Mesothelial cell of epicardium (in vitro differentiated cells): ENCODE measurements around the gene NOX3. TPM values are rescaled to one million over a fixed set of nuclear protein-coding genes. Genes with fewer than 3 reads are reported as not detected.

Experiments
- DNase-seq, 2 experiments: peaks; one replicate each; pipeline ENCODE4 v3.0.0; 2021; ENCODE audit warnings: low spot score in 2 of 2; ENCODE audit not compliant: unreplicated experiment in 2 of 2
- H3K27ac Mint-ChIP-seq: 2 replicates; pipeline ENCODE4 v1.8.0; 2021; ENCODE audit warnings: mixed read lengths
- H3K27me3 Mint-ChIP-seq: 2 replicates; pipeline ENCODE4 v1.8.0; 2021; ENCODE audit warnings: low read depth, mixed read lengths
- H3K36me3 Mint-ChIP-seq: 2 replicates; pipeline ENCODE4 v1.8.0; 2021; ENCODE audit warnings: mixed read lengths
- H3K4me1 Mint-ChIP-seq: 2 replicates; pipeline ENCODE4 v1.8.0; 2021; ENCODE audit warnings: mixed read lengths
- H3K4me3 Mint-ChIP-seq: 2 replicates; pipeline ENCODE4 v1.8.0; 2021; ENCODE audit warnings: mild to moderate bottlenecking, moderate library complexity, mixed read lengths
- H3K9me3 Mint-ChIP-seq: 2 replicates; pipeline ENCODE4 v1.8.0; 2021; ENCODE audit warnings: mixed read lengths
- CTCF ChIP-seq: fragments of 200-600 bp; sonication (generic); IDR thresholded peaks from one replicate; pipeline ENCODE4 v1.5.0; 2021; ENCODE audit warnings: antibody characterized with exemption; ENCODE audit not compliant: unreplicated experiment
- total RNA-seq: library from RNA; stranded (reverse); gene quantifications from 3 replicates; pipeline ENCODE4 v1.2.1, GENCODE V29; 2021

NOX3 gene
- total RNA-seq, 1 donor from 2014 or later, result not detected

GRCh38 chr6:155375801-155376200, 79.8 kb downstream of the NOX3 start:
- DNase-seq, result no peak
- Mint-ChIP-seq H3K4me3 (no peak overlapping the region), H3K9me3 (no peaks in the 10 kb centered on the region), H3K27me3 (peaks cover 14% of the 10 kb centered on the region), H3K4me1 (no peaks in the 10 kb centered on the region), H3K27ac (no peak overlapping the region), H3K36me3 (no peaks in the 10 kb centered on the region)
- TF ChIP-seq CTCF, result no peak

- H3K4me1 Mint-ChIP-seq, result no peaks in the 10 kb centered on the region
- no peak for DNase-seq
- no peak overlapping the region for H3K4me3 Mint-ChIP-seq
- no peaks in the 10 kb centered on the region for H3K9me3 Mint-ChIP-seq
- H3K27ac Mint-ChIP-seq, result no peak overlapping the region
- H3K27me3 Mint-ChIP-seq, result peaks cover 19% of the 10 kb centered on the region
- H3K36me3 Mint-ChIP-seq, result no peaks in the 10 kb centered on the region
- no peak for TF ChIP-seq CTCF
These were observed 81.0 kb downstream of the NOX3 start for GRCh38 chr6:155374681-155375080.

- no peak overlapping the region for H3K4me3 Mint-ChIP-seq
- DNase-seq, result no peak
- peaks cover 20% of the 10 kb centered on the region for H3K27me3 Mint-ChIP-seq
- no peaks in the 10 kb centered on the region for H3K9me3 Mint-ChIP-seq
- no peaks in the 10 kb centered on the region for H3K4me1 Mint-ChIP-seq
- no peak overlapping the region for H3K27ac Mint-ChIP-seq
- no peak for TF ChIP-seq CTCF
- no peaks in the 10 kb centered on the region for H3K36me3 Mint-ChIP-seq
These were observed 82.4 kb downstream of the NOX3 start for GRCh38 chr6:155373276-155373675.

GRCh38 chr6:155372256-155372655, 83.4 kb downstream of the NOX3 start:
- no peak overlapping the region for H3K4me3 Mint-ChIP-seq
- DNase-seq, result no peak
- H3K27me3 Mint-ChIP-seq, result peaks cover 20% of the 10 kb centered on the region
- no peaks in the 10 kb centered on the region for H3K36me3 Mint-ChIP-seq
- no peaks in the 10 kb centered on the region for H3K9me3 Mint-ChIP-seq
- H3K27ac Mint-ChIP-seq, result no peak overlapping the region
- TF ChIP-seq CTCF, result no peak
- no peaks in the 10 kb centered on the region for H3K4me1 Mint-ChIP-seq

GRCh38 chr6:155371230-155371629, 84.4 kb downstream of the NOX3 start:
- no peak overlapping the region for H3K27ac Mint-ChIP-seq
- no peaks in the 10 kb centered on the region for H3K9me3 Mint-ChIP-seq
- H3K4me3 Mint-ChIP-seq, result no peak overlapping the region
- H3K36me3 Mint-ChIP-seq, result no peaks in the 10 kb centered on the region
- no peak for TF ChIP-seq CTCF
- DNase-seq, result no peak
- no peaks in the 10 kb centered on the region for H3K4me1 Mint-ChIP-seq
- peaks cover 20% of the 10 kb centered on the region for H3K27me3 Mint-ChIP-seq

- peaks cover under 1% of the 10 kb centered on the region for H3K9me3 Mint-ChIP-seq
- no peak for DNase-seq
- no peak overlapping the region for H3K4me3 Mint-ChIP-seq
- no peak overlapping the region for H3K27ac Mint-ChIP-seq
- H3K4me1 Mint-ChIP-seq, result no peaks in the 10 kb centered on the region
- H3K36me3 Mint-ChIP-seq, result no peaks in the 10 kb centered on the region
- H3K27me3 Mint-ChIP-seq, result peaks cover 8% of the 10 kb centered on the region
- no peak for TF ChIP-seq CTCF
These were observed 89.3 kb downstream of the NOX3 start for GRCh38 chr6:155366325-155366724.
